Sigmoid colon (tissue), 7 donors: ENCODE data around the gene PDLIM5. TPM values are rescaled to one million over a fixed set of nuclear protein-coding genes. Genes with fewer than 3 reads are reported as not detected.

ENCODE experiments used
- DNase-seq: peaks from one replicate; pipeline ENCODE4 v3.0.0-alpha.2; 2019
- H3K27ac ChIP-seq, 4 donors: fragments of 200-600 bp; sonication (generic); one replicate each; pipeline ENCODE4 v1.5.1; 2016 to 2019; ENCODE audit warnings: mild to moderate bottlenecking in 1 of 4
- H3K27me3 ChIP-seq, 3 donors: fragments of 200-600 bp; sonication (generic); one replicate each; pipeline ENCODE4 v1.5.1; 2019; ENCODE audit warnings: mild to moderate bottlenecking in 1 of 3
- H3K36me3 ChIP-seq, 4 donors: fragments of 200-600 bp; sonication (generic); one replicate each; pipeline ENCODE4 v1.5.1; 2016 to 2019
- H3K4me1 ChIP-seq, 4 donors: fragments of 200-600 bp; sonication (generic); one replicate each; pipeline ENCODE4 v1.5.1; 2017 to 2019
- H3K4me3 ChIP-seq, 4 donors: fragments of 200-600 bp; sonication (generic); one replicate each; pipeline ENCODE4 v1.5.1; 2017 to 2019; ENCODE audit warnings: mild to moderate bottlenecking in 2 of 4, moderate library complexity in 1 of 4
- H3K9me3 ChIP-seq, 4 donors: fragments of 200-600 bp in 3 of 4; sonication (generic) in 3 of 4; one replicate each; pipeline versions ENCODE4 v1.5.1 to v1.6.1; 2013 to 2019
- CTCF ChIP-seq, 4 experiments: fragments of 450-650 bp in 3 of 4; fragments of 200-600 bp in 1 of 4; IDR thresholded peaks; one replicate each; pipeline ENCODE4 v1.5.1; 2016 to 2019; ENCODE audit warnings: antibody characterized with exemption in 4 of 4, mild to moderate bottlenecking in 3 of 4, moderate library complexity in 2 of 4
- EP300 ChIP-seq, 4 donors: sonication (generic); formaldehyde crosslinking; IDR thresholded peaks; one replicate each; pipeline ENCODE4 v1.6.1; 2017; ENCODE audit warnings: antibody characterized with exemption in 4 of 4
- POLR2A ChIP-seq, 2 donors: fragments of 450-650 bp; IDR thresholded peaks; one replicate each; pipeline ENCODE4 v1.6.1; 2016; ENCODE audit warnings: antibody characterized with exemption in 2 of 2, mild to moderate bottlenecking in 2 of 2, moderate library complexity in 2 of 2
- POLR2AphosphoS5 ChIP-seq, 4 donors: sonication (generic); formaldehyde crosslinking; IDR thresholded peaks; one replicate each; pipeline ENCODE4 v1.6.1; 2017; ENCODE audit warnings: antibody characterized with exemption in 4 of 4
- WGBS, 2 donors: extraction: QIAGEN DNeasy Blood & Tissue Kit; methylation state at CpG; one replicate each; pipeline ENCODE4 v1.1.7; 2013; 5-methylcytosine and 5-hydroxymethylcytosine counted together
- intact Hi-C: fragments of 100-400 bp; cut with DNase I; formaldehyde crosslinking; loops from one replicate; pipeline ENCODE4 v1.15.1; 2023
- polyA plus RNA-seq, 3 donors: library from polyadenylated mRNA; stranded (reverse); fragments of 200-250 nt; gene quantifications; one replicate each; pipeline ENCODE4 v1.2.3, GENCODE V29; 2013
- total RNA-seq, 4 donors: library from RNA; depleted of rRNA; stranded (reverse); fragments of >200 nt; gene quantifications; one replicate each; pipeline ENCODE4 v1.1.0, GENCODE V29; 2016
- donor health status: healthy with polysubstance abuse.
- donor health status: Bipolar disorder and iron deficiency.
- donor health status: healthy.

Gene PDLIM5
- total and polyA plus RNA-seq, 7 donors = 31.2 to 221 (median 167) TPM

GRCh38 chr4:94414907-94415306 is 36.8 kb upstream of the PDLIM5 start:
- H3K36me3 ChIP-seq = no peaks in the 10 kb centered on the region
- no peak for DNase-seq
- TF ChIP-seq CTCF (IDR thresholded peaks at IDR 0.05) = no peak
- no peak for TF ChIP-seq POLR2AphosphoS5 (IDR thresholded peaks at IDR 0.05)
- WGBS, 2 donors = 99% methylated on average over 1 of the region's 1 CpG
- intact Hi-C loops = loop anchor here (10.0 kb wide), 1 partner anchor 90 kb away; no protein-coding TSS in a partner anchor
- H3K4me1 ChIP-seq = peaks cover 0 to 28% (median 15%) of the 10 kb centered on the region in 4 donors
- H3K9me3 ChIP-seq = no peaks in the 10 kb centered on the region
- no peak overlapping the region for H3K4me3 ChIP-seq
- no peak overlapping the region for H3K27ac ChIP-seq
- H3K27me3 ChIP-seq = no peaks in the 10 kb centered on the region

DNA sequence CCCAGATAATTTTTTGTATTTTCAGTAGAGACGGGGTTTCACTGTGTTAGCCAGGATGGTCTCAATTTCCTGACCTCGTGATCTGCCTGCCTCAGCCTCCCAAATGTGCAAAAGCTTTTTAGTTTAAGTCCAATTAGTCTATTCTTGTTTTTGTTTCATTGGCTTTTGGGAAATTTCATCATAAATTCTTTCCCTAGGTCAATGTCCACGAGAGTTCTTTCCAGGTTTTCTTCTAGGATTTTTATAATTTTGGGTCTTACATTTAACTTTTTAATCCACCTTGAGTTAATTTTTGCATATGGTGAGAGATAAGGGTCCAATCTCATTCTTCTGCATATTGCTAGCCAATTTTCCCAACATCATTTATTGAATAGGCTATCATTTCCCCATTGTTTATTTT is 36.3 kb upstream of the PDLIM5 start:
- DNase-seq = no peak
- WGBS, 2 donors = 90 to 91% methylated on average over 3 of the region's 3 CpGs
- Histone ChIP-seq H3K27ac (no peak overlapping the region), H3K4me3 (no peak overlapping the region), H3K36me3 (no peaks in the 10 kb centered on the region), H3K9me3 (no peaks in the 10 kb centered on the region), H3K4me1 (peaks cover 0 to 23% (median 12%) of the 10 kb centered on the region in 4 donors), H3K27me3 (no peaks in the 10 kb centered on the region)
- TF ChIP-seq POLR2A (IDR thresholded peaks at IDR 0.05) = no peak
- TF ChIP-seq CTCF (IDR thresholded peaks at IDR 0.05) = no peak
- TF ChIP-seq EP300 (IDR thresholded peaks at IDR 0.05) = no peak
- TF ChIP-seq POLR2AphosphoS5 (IDR thresholded peaks at IDR 0.05) = no peak
- intact Hi-C loops = loop anchor here (10.0 kb wide), 1 partner anchor 89 kb away; no protein-coding TSS in a partner anchor

DNA sequence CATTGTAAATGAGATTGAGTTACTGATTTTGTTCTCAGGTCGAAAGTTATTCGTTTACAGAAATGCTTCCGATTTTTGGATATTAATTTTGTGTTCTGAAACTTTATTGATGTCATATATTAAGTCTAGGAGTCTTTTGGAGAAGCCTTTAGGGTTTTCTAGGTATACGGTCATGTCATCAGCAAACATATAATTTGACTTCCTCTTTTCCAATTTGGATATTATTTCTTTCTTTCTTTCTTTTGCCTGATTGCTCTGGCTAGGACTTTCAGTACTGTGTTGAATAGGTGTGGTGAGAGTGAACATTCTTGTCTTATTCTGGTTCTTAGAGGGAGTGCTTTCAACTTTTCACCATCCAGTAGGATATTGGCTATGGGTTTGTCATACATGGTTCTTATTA is 35.4 kb upstream of the PDLIM5 start:
- H3K9me3 ChIP-seq = no peaks in the 10 kb centered on the region
- WGBS, 2 donors = 92 to 96% methylated on average over 4 of the region's 4 CpGs
- peaks cover 0 to 21% (median 11%) of the 10 kb centered on the region in 4 donors for H3K4me1 ChIP-seq
- H3K27me3 ChIP-seq = no peaks in the 10 kb centered on the region
- intact Hi-C loops = loop anchor here (10.0 kb wide), 1 partner anchor 88 kb away; no protein-coding TSS in a partner anchor
- no peak overlapping the region for H3K27ac ChIP-seq
- no peak overlapping the region for H3K4me3 ChIP-seq
- DNase-seq = no peak
- TF ChIP-seq POLR2A (IDR thresholded peaks at IDR 0.05) = no peak
- no peak for TF ChIP-seq POLR2AphosphoS5 (IDR thresholded peaks at IDR 0.05)
- TF ChIP-seq EP300 (IDR thresholded peaks at IDR 0.05) = no peak
- TF ChIP-seq CTCF (IDR thresholded peaks at IDR 0.05) = no peak
- H3K36me3 ChIP-seq = no peaks in the 10 kb centered on the region

GRCh38 chr4:94416981-94417380 is 34.8 kb upstream of the PDLIM5 start:
- H3K9me3 ChIP-seq = no peaks in the 10 kb centered on the region
- WGBS, 2 donors = 98 to 100% methylated on average over 1 of the region's 1 CpG

More at GRCh38 chr4:94416981-94417380, 34.8 kb upstream of the PDLIM5 start:
- peaks cover 0 to 18% (median 10%) of the 10 kb centered on the region in 4 donors for H3K4me1 ChIP-seq
- H3K27me3 ChIP-seq = no peaks in the 10 kb centered on the region
- DNase-seq = no peak
- no peak for TF ChIP-seq CTCF (IDR thresholded peaks at IDR 0.05)
- TF ChIP-seq POLR2A (IDR thresholded peaks at IDR 0.05) = no peak
- TF ChIP-seq POLR2AphosphoS5 (IDR thresholded peaks at IDR 0.05) = no peak
- no peak for TF ChIP-seq EP300 (IDR thresholded peaks at IDR 0.05)
- no peak overlapping the region for H3K27ac ChIP-seq
- H3K36me3 ChIP-seq = no peaks in the 10 kb centered on the region
- H3K4me3 ChIP-seq = no peak overlapping the region
- intact Hi-C loops = loop anchor here (10.0 kb wide), 1 partner anchor 88 kb away; no protein-coding TSS in a partner anchor
